GM19397 (cell line): ENCODE measurements around the gene PBRM1.

Experiments used
- ATAC-seq: cut with Tn5 transposase; IDR thresholded peaks from one replicate; pipeline ENCODE4 v1.9.1; 2021; ENCODE audit warnings: mild to moderate bottlenecking, moderate library complexity; ENCODE audit not compliant: unreplicated experiment

The PBRM1 gene

GRCh38 chr3:52525680-52526561, 159.8 kb downstream of the PBRM1 start:
- ATAC-seq, result no peak

- ATAC-seq, result no peak
Measured at GRCh38 chr3:52524752-52525679, 160.7 kb downstream of the PBRM1 start.

GRCh38 chr3:52524258-52524751, 161.4 kb downstream of the PBRM1 start:
- ATAC-seq, result no peak

- ATAC-seq, result no peak
Measured at GRCh38 chr3:52523386-52524257, 162.1 kb downstream of the PBRM1 start.

GRCh38 chr3:52522651-52523251, 163.0 kb downstream of the PBRM1 start:
- ATAC-seq, result no peak

- ATAC-seq, result no peak
Measured at GRCh38 chr3:52521881-52522650, 163.6 kb downstream of the PBRM1 start.

GRCh38 chr3:52521488-52521824, 164.3 kb downstream of the PBRM1 start:
- no peak for ATAC-seq

GRCh38 chr3:52520716-52521487, 164.8 kb downstream of the PBRM1 start:
- no peak for ATAC-seq

- ATAC-seq, result no peak
Measured at GRCh38 chr3:52520141-52520667, 165.5 kb downstream of the PBRM1 start.

GRCh38 chr3:52519445-52520140, 166.1 kb downstream of the PBRM1 start:
- no peak for ATAC-seq

GRCh38 chr3:52518723-52519444, 166.8 kb downstream of the PBRM1 start:
- ATAC-seq, result no peak

- no peak for ATAC-seq
Measured at GRCh38 chr3:52517796-52518722, 167.7 kb downstream of the PBRM1 start.

- no peak for ATAC-seq
Measured at GRCh38 chr3:52516509-52517195, 169.1 kb downstream of the PBRM1 start.

GRCh38 chr3:52515192-52515591, 170.5 kb downstream of the PBRM1 start:
- ATAC-seq, result no peak

- no peak for ATAC-seq
Measured at GRCh38 chr3:52514576-52514975, 171.1 kb downstream of the PBRM1 start.

- no peak for ATAC-seq
Measured at GRCh38 chr3:52513281-52513680, 172.4 kb downstream of the PBRM1 start.
